CD4-positive, CD25-positive, alpha-beta regulatory T cell (primary cell): Measurements from ENCODE around the gene ACSM5. TPM values are rescaled to one million over a fixed set of nuclear protein-coding genes. Genes with fewer than 3 reads are reported as not detected.
"Not testable (repeated sequence)": the region's sequence is repeated elsewhere in the genome, so short reads cannot be mapped to it uniquely, and the experiment has no call there.

Experiments
- ATAC-seq, 2 donors: fragments of 150-1000 bp; cut with Tn5 transposase; one replicate each; pipeline ENCODE4 v1.10.0; 2021; ENCODE audit warnings: low read depth in 2 of 2, moderate number of reproducible peaks in 2 of 2, moderate library complexity in 1 of 2
- DNase-seq, 3 donors: peaks; one replicate each; pipeline versions ENCODE4 v3.0.0 to v3.0.0-alpha.2; 2012 to 2022; ENCODE audit warnings: mixed read lengths in 1 of 3
- H3K27ac ChIP-seq: one replicate; pipeline ENCODE4 v1.7.0; 2013; ENCODE audit warnings: mild to moderate bottlenecking, low read length; ENCODE audit not compliant: insufficient read depth, poor library complexity, severe bottlenecking
- H3K27me3 ChIP-seq: one replicate; pipeline ENCODE4 v1.7.0; 2013; ENCODE audit warnings: low read length; ENCODE audit not compliant: control insufficient read depth, insufficient read depth
- H3K36me3 ChIP-seq: one replicate; pipeline ENCODE4 v1.7.0; 2013; ENCODE audit warnings: mild to moderate bottlenecking, low read length, moderate library complexity; ENCODE audit not compliant: control insufficient read depth, insufficient read depth
- H3K4me1 ChIP-seq: 2 replicates; pipeline ENCODE4 v1.7.0; 2013; ENCODE audit warnings: mild to moderate bottlenecking, low read length; ENCODE audit not compliant: insufficient read depth, control insufficient read depth, poor library complexity, severe bottlenecking
- H3K4me3 ChIP-seq: one replicate; pipeline ENCODE4 v1.7.0; 2013; ENCODE audit warnings: low read depth, mild to moderate bottlenecking, low read length, moderate library complexity
- H3K9me3 ChIP-seq, 2 experiments: 1 replicate in 1 of 2; 2 replicates in 1 of 2; pipeline ENCODE4 v1.7.0; 2013; ENCODE audit warnings: low read length in 2 of 2, mild to moderate bottlenecking in 1 of 2, moderate library complexity in 1 of 2; ENCODE audit not compliant: control insufficient read depth in 2 of 2
- H3K27ac Mint-ChIP-seq, 3 donors: one replicate each; pipeline ENCODE4 v1.8.0; 2020 to 2022; ENCODE audit warnings: mild to moderate bottlenecking in 3 of 3, mixed read lengths in 3 of 3, moderate library complexity in 2 of 3
- H3K27me3 Mint-ChIP-seq: one replicate; pipeline ENCODE4 v1.8.0; 2022; ENCODE audit warnings: mild to moderate bottlenecking, mixed read lengths
- H3K36me3 Mint-ChIP-seq: one replicate; pipeline ENCODE4 v1.8.0; 2020; ENCODE audit warnings: mixed read lengths
- H3K4me1 Mint-ChIP-seq, 4 donors: one replicate each; pipeline ENCODE4 v1.8.0; 2020 to 2022; ENCODE audit warnings: mixed read lengths in 4 of 4, mild to moderate bottlenecking in 1 of 4
- H3K4me3 Mint-ChIP-seq, 4 donors: one replicate each; pipeline ENCODE4 v1.8.0; 2020 to 2022; ENCODE audit warnings: mild to moderate bottlenecking in 4 of 4, mixed read lengths in 4 of 4, moderate library complexity in 3 of 4
- H3K9me3 Mint-ChIP-seq, 7 donors: one replicate each; pipeline ENCODE4 v1.8.0; 2020 to 2022; ENCODE audit warnings: mixed read lengths in 7 of 7, mild to moderate bottlenecking in 3 of 7, moderate library complexity in 2 of 7
- polyA plus RNA-seq, 4 donors: library from polyadenylated mRNA; unstranded; fragments of 300-500 nt; fragmentation: Illumina TruSeq; gene quantifications; one replicate each; pipeline ENCODE4 v1.2.3, GENCODE V29; 2021
- total RNA-seq: library from RNA; stranded (reverse); gene quantifications from one replicate; pipeline ENCODE4 v1.2.3, GENCODE V29; 2022

The ACSM5 gene
- total and polyA plus RNA-seq, 5 donors from 2014 or later, result not detected

DNA sequence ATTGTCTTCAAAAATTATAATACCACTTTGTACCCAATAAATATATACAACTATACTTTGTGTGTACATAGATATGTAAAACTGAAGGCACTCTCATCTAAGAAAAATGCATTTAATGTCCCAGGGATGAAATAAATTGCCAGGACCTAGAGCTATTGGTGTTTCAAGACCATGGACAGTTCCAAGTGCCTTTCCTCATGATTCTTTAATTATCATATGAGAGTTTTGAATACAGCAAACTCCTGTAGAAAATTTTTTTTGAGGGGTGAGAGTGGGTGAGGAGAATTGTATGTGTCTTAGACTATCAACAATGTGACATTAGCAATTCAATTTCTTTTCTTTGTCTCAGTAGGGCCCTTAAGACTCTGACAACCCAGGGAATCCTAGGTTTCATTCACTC, 59.6 kb downstream of the ACSM5 start:
- not testable (repeated sequence) for H3K27ac ChIP-seq, ATAC-seq, H3K4me1 Mint-ChIP-seq, H3K4me1 ChIP-seq, H3K27me3 ChIP-seq, H3K4me3 Mint-ChIP-seq, H3K27me3 Mint-ChIP-seq, H3K27ac Mint-ChIP-seq, H3K9me3 ChIP-seq, H3K36me3 ChIP-seq, DNase-seq, H3K4me3 ChIP-seq, H3K36me3 Mint-ChIP-seq
- H3K9me3 Mint-ChIP-seq, result peaks cover 0 to 11% (median 4%) of the 10 kb centered on the region in 7 donors

DNA sequence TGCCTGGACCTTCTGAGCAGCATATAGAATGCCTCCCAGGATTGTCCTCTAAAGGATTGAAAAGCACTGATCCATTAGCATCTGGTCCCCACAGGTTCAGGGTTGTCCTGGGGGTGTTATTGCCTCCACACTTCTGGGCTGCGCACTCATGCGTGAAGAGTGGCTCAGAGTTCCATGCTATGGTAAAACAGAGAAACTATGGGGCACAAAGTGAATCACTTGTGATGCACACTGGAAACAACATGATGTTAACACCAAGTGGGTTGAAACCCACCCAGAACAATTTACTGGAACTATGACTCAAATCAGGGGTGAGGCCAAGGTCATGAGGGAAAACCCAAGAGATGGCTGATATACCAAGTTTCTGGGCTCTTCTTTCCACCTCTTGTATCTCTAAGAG, 60.6 kb downstream of the ACSM5 start:
- H3K4me1 ChIP-seq, DNase-seq, H3K4me1 Mint-ChIP-seq, H3K4me3 Mint-ChIP-seq, H3K9me3 Mint-ChIP-seq, H3K27ac ChIP-seq, H3K27ac Mint-ChIP-seq, H3K9me3 ChIP-seq, H3K27me3 ChIP-seq, ATAC-seq, H3K36me3 Mint-ChIP-seq, H3K27me3 Mint-ChIP-seq, H3K36me3 ChIP-seq, H3K4me3 ChIP-seq: not testable (repeated sequence)

- DNase-seq, H3K4me3 Mint-ChIP-seq, H3K4me1 ChIP-seq, H3K27ac ChIP-seq, H3K27me3 Mint-ChIP-seq, H3K9me3 ChIP-seq, H3K27ac Mint-ChIP-seq, H3K36me3 Mint-ChIP-seq, H3K36me3 ChIP-seq, H3K4me1 Mint-ChIP-seq, H3K4me3 ChIP-seq, ATAC-seq, H3K27me3 ChIP-seq, H3K9me3 Mint-ChIP-seq: not testable (repeated sequence)
These were observed 61.4 kb downstream of the ACSM5 start for GRCh38 chr16:20470732-20471131.

- H3K9me3 ChIP-seq, H3K9me3 Mint-ChIP-seq, DNase-seq, H3K27ac ChIP-seq, H3K4me3 Mint-ChIP-seq, ATAC-seq, H3K27me3 ChIP-seq, H3K27ac Mint-ChIP-seq, H3K36me3 Mint-ChIP-seq, H3K27me3 Mint-ChIP-seq, H3K36me3 ChIP-seq, H3K4me3 ChIP-seq, H3K4me1 ChIP-seq, H3K4me1 Mint-ChIP-seq: not testable (repeated sequence)
These were observed 67.9 kb downstream of the ACSM5 start for GRCh38 chr16:20477188-20477744.

DNA sequence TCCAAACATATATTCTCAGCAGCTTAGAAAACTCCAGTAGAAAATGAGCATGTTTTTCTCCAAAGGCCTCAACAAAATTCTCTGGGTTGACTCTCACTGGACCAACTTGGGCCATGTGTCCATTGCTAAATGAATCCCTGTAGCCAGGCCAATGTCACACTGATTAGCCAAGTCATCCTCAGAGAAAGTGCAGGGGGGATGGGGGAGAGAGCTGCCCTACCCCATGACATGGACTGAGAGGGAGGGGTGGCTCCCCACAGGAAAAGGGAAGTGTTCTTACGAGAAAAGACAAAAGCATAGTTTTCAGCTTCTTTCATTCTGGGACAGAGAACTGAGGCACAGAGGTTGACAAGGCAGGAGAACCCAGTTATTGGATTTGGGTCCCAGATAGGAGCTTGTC, 74.7 kb downstream of the ACSM5 start:
- H3K4me1 ChIP-seq, H3K27me3 ChIP-seq, H3K9me3 Mint-ChIP-seq, H3K4me3 ChIP-seq, H3K27me3 Mint-ChIP-seq, H3K4me1 Mint-ChIP-seq, H3K27ac ChIP-seq, H3K4me3 Mint-ChIP-seq, H3K9me3 ChIP-seq, DNase-seq, H3K36me3 Mint-ChIP-seq, H3K27ac Mint-ChIP-seq, ATAC-seq, H3K36me3 ChIP-seq: not testable (repeated sequence)

DNA sequence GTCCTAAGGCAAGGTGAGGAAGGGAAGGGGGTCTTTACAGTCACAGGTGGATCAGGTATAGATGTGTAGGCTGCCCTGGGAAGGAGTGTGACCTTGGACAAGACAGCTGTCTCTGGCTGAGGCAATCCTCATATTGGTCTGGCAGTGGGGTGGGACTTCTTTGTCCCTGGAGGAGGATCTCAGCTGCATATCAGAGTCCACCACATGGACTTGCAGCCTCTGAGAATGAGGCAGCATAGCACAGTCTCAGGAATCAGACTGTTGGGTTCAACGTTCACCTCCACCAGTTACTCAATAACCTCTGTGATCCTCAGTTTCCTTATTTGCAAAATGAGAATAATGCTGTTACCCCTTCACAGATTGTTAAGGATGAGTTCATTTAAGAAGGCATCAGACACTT, 75.4 kb downstream of the ACSM5 start:
- Histone ChIP-seq H3K4me1 (no peaks in the 10 kb centered on the region), H3K36me3 (no peaks in the 10 kb centered on the region), H3K27ac (no peak overlapping the region), H3K27me3 (no peaks in the 10 kb centered on the region), H3K9me3 (no peaks in the 10 kb centered on the region), H3K4me3 (no peak overlapping the region)
- Mint-ChIP-seq H3K9me3 (peaks cover 0 to 4% (median 0%) of the 10 kb centered on the region in 7 donors), H3K27me3 (no peaks in the 10 kb centered on the region), H3K36me3 (no peaks in the 10 kb centered on the region), H3K27ac (no peak overlapping the region), H3K4me3 (no peak overlapping the region), H3K4me1 (no peaks in the 10 kb centered on the region)
- DNase-seq, result no peak
- ATAC-seq, result no peak

DNA sequence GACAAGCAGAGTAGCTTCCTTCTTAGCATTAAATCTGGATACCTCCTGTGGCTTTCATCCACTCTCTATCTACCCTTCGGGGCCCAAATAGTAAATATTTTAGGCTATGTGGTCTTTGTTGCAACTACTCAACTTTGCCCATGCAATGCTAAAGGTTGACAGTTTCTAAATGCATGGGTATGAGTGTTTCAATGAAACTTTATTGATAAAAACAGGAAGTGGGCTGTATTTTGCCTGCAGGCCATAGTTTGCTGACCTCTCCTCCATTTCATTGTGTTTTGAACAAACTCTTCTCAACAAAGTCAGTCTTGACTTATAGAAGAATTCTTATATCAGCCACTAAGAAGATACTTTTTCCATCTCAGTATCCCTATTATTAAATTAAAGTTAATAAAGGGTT, 76.1 kb downstream of the ACSM5 start:
- DNase-seq (no peak), ATAC-seq (no peak)
- Mint-ChIP-seq H3K4me1 (no peaks in the 10 kb centered on the region), H3K4me3 (no peak overlapping the region), H3K27me3 (no peaks in the 10 kb centered on the region), H3K9me3 (peaks cover 0 to 4% (median 0%) of the 10 kb centered on the region in 7 donors), H3K27ac (no peak overlapping the region), H3K36me3 (no peaks in the 10 kb centered on the region)
- no peak overlapping the region for H3K4me3 ChIP-seq
- no peak overlapping the region for H3K27ac ChIP-seq
- no peaks in the 10 kb centered on the region for H3K4me1 ChIP-seq
- H3K36me3 ChIP-seq, result no peaks in the 10 kb centered on the region
- no peaks in the 10 kb centered on the region for H3K9me3 ChIP-seq
- H3K27me3 ChIP-seq, result no peaks in the 10 kb centered on the region
